ENCODE results near the gene LAMB1. TPM values are rescaled to one million over a fixed set of nuclear protein-coding genes. Genes with fewer than 3 reads are reported as not detected.
"Not testable (repeated sequence)": the region's sequence is repeated elsewhere in the genome, so short reads cannot be mapped to it uniquely, and the experiment has no call there.

Gene LAMB1
- polyA plus RNA-seq, 1 experiment = 204 TPM

GRCh38 chr7:107907790-107908189 is 95.2 kb downstream of the LAMB1 start:
- no peak for TF ChIP-seq CTCF (IDR thresholded peaks at IDR 0.05; ENCODE audit: insufficient read depth, low read depth, low read length)
- ChIA-PET POLR2A (no interaction called here), CTCF (no interaction called here)
- H3K4me3 ChIP-seq (ENCODE audit: low read depth, low read length) = no peak overlapping the region
- no peaks in the 10 kb centered on the region for H3K27me3 ChIP-seq (ENCODE audit: control insufficient read depth, insufficient read depth, low read length)
- no peak for DNase-seq (ENCODE audit: low read depth)
- H3K36me3 ChIP-seq (ENCODE audit: control insufficient read depth, insufficient read depth, low read length) = peaks cover 1% of the 10 kb centered on the region

- H3K27me3 ChIP-seq (ENCODE audit: control insufficient read depth, insufficient read depth, low read length) = no peaks in the 10 kb centered on the region
- ChIA-PET POLR2A (no interaction called here), CTCF (interaction anchor here (1.6 kb wide), 1 partner anchor 9 kb away, joined by 5 read pairs; no protein-coding TSS in a partner anchor)
- H3K36me3 ChIP-seq (ENCODE audit: control insufficient read depth, insufficient read depth, low read length) = peaks cover 1% of the 10 kb centered on the region
- no peak overlapping the region for H3K4me3 ChIP-seq (ENCODE audit: low read depth, low read length)
- TF ChIP-seq CTCF (IDR thresholded peaks at IDR 0.05; ENCODE audit: insufficient read depth, low read depth, low read length) = no peak
- no peak for DNase-seq (ENCODE audit: low read depth)
These were observed 100.6 kb downstream of the LAMB1 start for GRCh38 chr7:107902381-107902780.

GRCh38 chr7:107900496-107901015 is 102.4 kb downstream of the LAMB1 start:
- TF ChIP-seq CTCF (IDR thresholded peaks at IDR 0.05; ENCODE audit: insufficient read depth, low read depth, low read length) = no peak
- ChIA-PET CTCF (no interaction called here), POLR2A (no interaction called here)
- no peak overlapping the region for H3K4me3 ChIP-seq (ENCODE audit: low read depth, low read length)
- DNase-seq (ENCODE audit: low read depth) = no peak
- 0 out of 2 replicates have a peak, but pooled peaks cover 1% of the 10 kb centered on the region for H3K36me3 ChIP-seq (ENCODE audit: control insufficient read depth, insufficient read depth, low read length)
- no peaks in the 10 kb centered on the region for H3K27me3 ChIP-seq (ENCODE audit: control insufficient read depth, insufficient read depth, low read length)

- H3K4me3 ChIP-seq (ENCODE audit: low read depth, low read length) = no peak overlapping the region
- no peaks in the 10 kb centered on the region for H3K27me3 ChIP-seq (ENCODE audit: control insufficient read depth, insufficient read depth, low read length)
- H3K36me3 ChIP-seq (ENCODE audit: control insufficient read depth, insufficient read depth, low read length) = 0 out of 2 replicates have a peak, but pooled peaks cover 3% of the 10 kb centered on the region
- no peak for TF ChIP-seq CTCF (IDR thresholded peaks at IDR 0.05; ENCODE audit: insufficient read depth, low read depth, low read length)
- ChIA-PET POLR2A (interaction anchor here (0.6 kb wide), 1 partner anchor 14 kb away, joined by 3 read pairs; no protein-coding TSS in a partner anchor), CTCF (no interaction called here)
- no peak for DNase-seq (ENCODE audit: low read depth)
These were observed 103.9 kb downstream of the LAMB1 start for GRCh38 chr7:107898997-107899594.

- H3K4me3 ChIP-seq (ENCODE audit: low read depth, low read length); H3K36me3 ChIP-seq (ENCODE audit: control insufficient read depth, insufficient read depth, low read length); H3K27me3 ChIP-seq (ENCODE audit: control insufficient read depth, insufficient read depth, low read length); DNase-seq (ENCODE audit: low read depth); POLR2A ChIA-PET: not testable (repeated sequence)
- CTCF ChIA-PET = interaction anchor here (0.8 kb wide), 1 partner anchor 604 kb away, joined by 3 read pairs; no protein-coding TSS in a partner anchor
These were observed 110.6 kb downstream of the LAMB1 start for GRCh38 chr7:107892367-107892741.

Measured in BJ (cell line).